ENCODE measurements around the gene ZNF83.

DNA sequence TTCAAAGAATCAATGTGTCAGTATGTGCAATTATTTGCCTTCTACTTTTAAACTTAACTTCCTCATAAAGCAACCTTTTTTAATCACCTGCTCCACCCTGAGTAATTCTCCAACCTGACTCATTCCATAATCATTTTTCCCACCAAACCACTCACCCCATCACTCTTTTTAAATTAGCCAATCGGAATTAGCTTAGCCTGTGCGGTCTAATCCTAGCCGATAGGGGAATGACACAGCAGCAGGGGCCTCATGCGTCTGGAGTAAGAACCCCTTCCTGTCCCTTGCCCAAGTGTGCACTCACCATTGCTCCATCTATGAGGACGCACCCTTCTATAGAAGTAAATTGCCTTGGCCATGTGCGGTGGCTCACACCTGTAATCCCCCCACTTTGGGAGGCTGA is 27.4 kb upstream of the ZNF83 start:
- no peak for TF ChIP-seq PPARA (CRISPR knock-in tag; IDR thresholded peaks at IDR 0.05; ENCODE audit: borderline replicate concordance)
- TF ChIP-seq ISL1 (CRISPR knock-in tag; IDR thresholded peaks at IDR 0.05): no peak
- TF ChIP-seq OSR1 (CRISPR knock-in tag; IDR thresholded peaks at IDR 0.05): no peak
- TF ChIP-seq ZFP30 (CRISPR knock-in tag; IDR thresholded peaks at IDR 0.05): no peak
